GM10266 (cell line): ENCODE data around the gene AP2A2.

ENCODE experiments used
- DNase-seq: peaks from one replicate; pipeline ENCODE4 v3.0.0; 2012; ENCODE audit errors: extremely low spot score
- CTCF ChIP-seq: IDR thresholded peaks from 2 replicates; pipeline ENCODE4 v1.5.1; 2012; ENCODE audit warnings: mild to moderate bottlenecking, low read depth; ENCODE audit not compliant: control insufficient read depth, insufficient read depth; ENCODE audit errors: missing control alignments

AP2A2 gene

GRCh38 chr11:933936-934335 lies 8.3 kb downstream of the AP2A2 start:
- no peak for TF ChIP-seq CTCF
- DNase-seq: no peak

- TF ChIP-seq CTCF: no peak
- no peak for DNase-seq
These were observed 8.9 kb downstream of the AP2A2 start for GRCh38 chr11:934527-934926.

GRCh38 chr11:936199-936598 lies 10.5 kb downstream of the AP2A2 start:
- TF ChIP-seq CTCF: no peak
- no peak for DNase-seq

- no peak for TF ChIP-seq CTCF
- DNase-seq: no peak
These were observed 12.2 kb downstream of the AP2A2 start for GRCh38 chr11:937841-938261.

- TF ChIP-seq CTCF: no peak
These were observed 14.9 kb downstream of the AP2A2 start for GRCh38 chr11:940496-941135.

GRCh38 chr11:942823-943222 lies 17.2 kb downstream of the AP2A2 start:
- TF ChIP-seq CTCF: no peak
- no peak for DNase-seq

More at GRCh38 chr11:940496-941135, 14.9 kb downstream of the AP2A2 start:
- no peak for DNase-seq

GRCh38 chr11:944711-945470 lies 19.2 kb downstream of the AP2A2 start:
- DNase-seq: no peak

More at GRCh38 chr11:944711-945470, 19.2 kb downstream of the AP2A2 start:
- no peak for TF ChIP-seq CTCF
